Stimulated activated CD4-positive, alpha-beta T cell treated with anti-CD3 and anti-CD28 coated beads, Interleukin-1b, Interleukin-23, amount 100 ng/mL, for 48 hours (primary cell): ENCODE data around the gene PRPF6.

Experiments used
- DNase-seq: peaks from one replicate; pipeline ENCODE4 v3.0.0-alpha.2; 2020

PRPF6 gene

GRCh38 chr20:64068386-64069208 lies 87.7 kb downstream of the PRPF6 start:
- no peak for DNase-seq

- no peak for DNase-seq
These were observed 88.3 kb downstream of the PRPF6 start for GRCh38 chr20:64069209-64069613.

GRCh38 chr20:64069614-64070243 lies 88.8 kb downstream of the PRPF6 start:
- DNase-seq, result no peak

GRCh38 chr20:64070244-64070993 lies 89.5 kb downstream of the PRPF6 start:
- DNase-seq, result no peak

- DNase-seq, result no peak
These were observed 90.7 kb downstream of the PRPF6 start for GRCh38 chr20:64071341-64072332.

GRCh38 chr20:64072498-64073063 lies 91.6 kb downstream of the PRPF6 start:
- DNase-seq, result no peak

- no peak for DNase-seq
These were observed 92.7 kb downstream of the PRPF6 start for GRCh38 chr20:64073476-64074183.

- no peak for DNase-seq
These were observed 93.4 kb downstream of the PRPF6 start for GRCh38 chr20:64074184-64074789.

GRCh38 chr20:64074963-64075362 lies 94.0 kb downstream of the PRPF6 start:
- DNase-seq, result no peak

GRCh38 chr20:64075556-64075955 lies 94.6 kb downstream of the PRPF6 start:
- no peak for DNase-seq

- no peak for DNase-seq
These were observed 95.4 kb downstream of the PRPF6 start for GRCh38 chr20:64076061-64076997.

- DNase-seq, result no peak
These were observed 96.2 kb downstream of the PRPF6 start for GRCh38 chr20:64077094-64077493.

GRCh38 chr20:64077541-64077875 lies 96.6 kb downstream of the PRPF6 start:
- DNase-seq, result no peak

- DNase-seq, result peak; percentile 53
These were observed 97.1 kb downstream of the PRPF6 start for GRCh38 chr20:64077876-64078551.

GRCh38 chr20:64078934-64079272 lies 98.0 kb downstream of the PRPF6 start:
- no peak for DNase-seq

- peak; percentile 47 for DNase-seq
These were observed 98.5 kb downstream of the PRPF6 start, which contains the start of gene RGS19 for GRCh38 chr20:64079273-64080012. Gene RGS19 (minus strand): TSS chr20:64079518. CDS start chr20:64076886, 2,632 bp downstream.

- no peak for DNase-seq
These were observed 99.3 kb downstream of the PRPF6 start, which contains the start of gene OPRL1 for GRCh38 chr20:64080013-64080812. Gene OPRL1 (plus strand): TSS chr20:64080082. CDS start chr20:64092721, 12,639 bp downstream.
